Lung (tissue), 12 donors: ENCODE results near the gene ACTR8. TPM values are rescaled to one million over a fixed set of nuclear protein-coding genes. Genes with fewer than 3 reads are reported as not detected.

Experiments used
- ATAC-seq: fragments of 200-7000 bp; cut with Tn5 transposase; one replicate; pipeline ENCODE4 v1.9.1; 2020; ENCODE audit warnings: moderate number of reproducible peaks; ENCODE audit not compliant: insufficient read depth, low FRiP score
- DNase-seq, 3 donors: peaks; one replicate each; pipeline ENCODE4 v3.0.0-alpha.2; 2013 to 2017
- H3K27ac ChIP-seq, 2 donors: one replicate each; pipeline ENCODE4 v1.5.1; 2013; ENCODE audit warnings: mild to moderate bottlenecking in 2 of 2, moderate library complexity in 2 of 2, control low read depth in 1 of 2, inconsistent platforms in 1 of 2, low read depth in 1 of 2, low read length in 1 of 2
- H3K27me3 ChIP-seq, 3 donors: one replicate each; pipeline ENCODE4 v1.5.1; 2013; ENCODE audit warnings: low read length in 2 of 3; ENCODE audit not compliant: control insufficient read depth in 3 of 3, insufficient read depth in 3 of 3
- H3K36me3 ChIP-seq, 4 donors: one replicate each; pipeline ENCODE4 v1.5.1; 2013; ENCODE audit warnings: low read length in 4 of 4, mild to moderate bottlenecking in 1 of 4, moderate library complexity in 1 of 4; ENCODE audit not compliant: control insufficient read depth in 4 of 4, insufficient read depth in 4 of 4
- H3K4me1 ChIP-seq, 5 donors: one replicate each; pipeline ENCODE4 v1.5.1; 2013; ENCODE audit warnings: low read length in 5 of 5, mild to moderate bottlenecking in 2 of 5, moderate library complexity in 1 of 5; ENCODE audit not compliant: control insufficient read depth in 5 of 5, insufficient read depth in 5 of 5
- H3K4me3 ChIP-seq: one replicate; pipeline ENCODE4 v1.5.1; 2013; ENCODE audit warnings: mild to moderate bottlenecking, control low read depth, moderate library complexity
- H3K9ac ChIP-seq, 2 donors: one replicate each; pipeline ENCODE4 v1.5.1; 2013; ENCODE audit warnings: low read length in 2 of 2, control low read depth in 1 of 2; ENCODE audit not compliant: insufficient read depth in 1 of 2
- H3K9me3 ChIP-seq, 4 donors: one replicate each; pipeline ENCODE4 v1.5.1; 2013; ENCODE audit warnings: low read length in 3 of 4, mild to moderate bottlenecking in 1 of 4, moderate library complexity in 1 of 4; ENCODE audit not compliant: control insufficient read depth in 4 of 4, insufficient read depth in 3 of 4
- CTCF ChIP-seq: IDR thresholded peaks from 2 replicates; pipeline ENCODE4 v1.5.1; 2012; ENCODE audit warnings: mild to moderate bottlenecking; ENCODE audit errors: control extremely low read depth, extremely low read depth
- WGBS, 2 donors: extraction: QIAGEN DNeasy Blood & Tissue Kit; methylation state at CpG; one replicate each; pipeline ENCODE4 v1.1.7; 2013; 5-methylcytosine and 5-hydroxymethylcytosine counted together
- polyA plus RNA-seq, 2 donors: library from polyadenylated mRNA; stranded (reverse); fragments of 200-250 nt; gene quantifications; one replicate each; pipeline ENCODE4 v1.2.1, GENCODE V29; 2013
- total RNA-seq, 2 donors: library from RNA; depleted of rRNA in 1 of 2; stranded (reverse); fragments of >200 nt in 1 of 2; gene quantifications; one replicate each; pipeline ENCODE4 v1.2.1, GENCODE V29; 2014 to 2021
- donor health status: control.
- donor health status: control.
- donor health status: Bipolar disorder and iron deficiency.
- donor health status: healthy.
- donor health status: DM: yes; HTN: yes; CAD: no.

ACTR8 gene
- total and polyA plus RNA-seq, 4 donors = 12.4 to 28.8 (median 21.0) TPM

- 81 to 85% methylated on average over 14 of the region's 14 CpGs for WGBS, 2 donors
- peaks cover 0 to 27% (median 20%) of the 10 kb centered on the region in 4 donors for H3K36me3 ChIP-seq
- no peaks in the 10 kb centered on the region for H3K27me3 ChIP-seq
- ATAC-seq (no peak), DNase-seq (no peak)
- H3K4me1 ChIP-seq = no peaks in the 10 kb centered on the region
- H3K4me3 ChIP-seq = no peak overlapping the region
- no peak for TF ChIP-seq CTCF
- H3K9me3 ChIP-seq = no peaks in the 10 kb centered on the region
- H3K27ac ChIP-seq = no peak overlapping the region
- no peak overlapping the region for H3K9ac ChIP-seq
Measured at GRCh38 chr3:53818221-53819162, 63.5 kb downstream of the ACTR8 start.

GRCh38 chr3:53817809-53818208, 64.1 kb downstream of the ACTR8 start:
- Histone ChIP-seq H3K4me3 (no peak overlapping the region), H3K4me1 (no peaks in the 10 kb centered on the region), H3K27ac (no peak overlapping the region), H3K9ac (no peak overlapping the region), H3K36me3 (peaks cover 0 to 31% (median 19%) of the 10 kb centered on the region in 4 donors), H3K9me3 (no peaks in the 10 kb centered on the region), H3K27me3 (no peaks in the 10 kb centered on the region)
- no peak for TF ChIP-seq CTCF
- ATAC-seq (no peak), DNase-seq (no peak)
- 67% methylated on average over 17 of the region's 17 CpGs for WGBS, 2 donors

- 72 to 87% methylated on average over 6 of the region's 6 CpGs for WGBS, 2 donors
- DNase-seq (no peak), ATAC-seq (no peak)
- Histone ChIP-seq H3K4me3 (no peak overlapping the region), H3K9ac (no peak overlapping the region), H3K4me1 (no peaks in the 10 kb centered on the region), H3K9me3 (no peaks in the 10 kb centered on the region), H3K27ac (no peak overlapping the region), H3K27me3 (no peaks in the 10 kb centered on the region), H3K36me3 (peaks cover 0 to 36% (median 18%) of the 10 kb centered on the region in 4 donors)
- TF ChIP-seq CTCF = no peak
Measured at GRCh38 chr3:53817211-53817610, 64.7 kb downstream of the ACTR8 start.

Other genes starting within 250 kb of the ACTR8 start
- 10 to 100 TPM in 1 of 2 donors, 1 to 10 TPM in 1; 1.5 to 10.9 TPM for gene CHDH, start 35.7 kb downstream of the ACTR8 start, total RNA-seq
- gene CHDH, start 35.7 kb downstream of the ACTR8 start, polyA plus RNA-seq = 1 to 10 TPM; 2.8 TPM
- gene IL17RB, start 35.6 kb downstream of the ACTR8 start, total RNA-seq = 1 to 10 TPM in 1 of 2 donors, under 1 TPM in 1; 0.88 to 6.3 TPM
- gene IL17RB, start 35.6 kb downstream of the ACTR8 start, polyA plus RNA-seq = 1 to 10 TPM; 2.5 to 7.4 TPM
- gene SELENOK, start 9.7 kb upstream of the ACTR8 start, total RNA-seq = 10 to 100 TPM; 33.3 to 47.5 TPM
- 100 to 1,000 TPM in 1 of 2 donors, 10 to 100 TPM in 1; 79.0 to 150 TPM for gene SELENOK, start 9.7 kb upstream of the ACTR8 start, polyA plus RNA-seq
- 1 to 10 TPM; 1.1 to 2.5 TPM for gene CACNA2D3, start 240.4 kb upstream of the ACTR8 start, total RNA-seq
- gene CACNA2D3, start 240.4 kb upstream of the ACTR8 start, polyA plus RNA-seq = 1 to 10 TPM in 1 of 2 donors, under 1 TPM in 1; 0.38 to 1.1 TPM